Stimulated activated effector memory CD8-positive, alpha-beta T cell treated with anti-CD3 and anti-CD28 coated beads, Interleukin-12 subunit alpha, Interleukin-12 subunit beta, amount 100 ng/mL, for 72 hours (primary cell): ENCODE measurements around the gene MOCS1.
A peak's percentile ranks its signal among the peaks of the same experiment; 100 is the strongest.

Experiments
- ATAC-seq: fragments of 150-1000 bp; cut with Tn5 transposase; 2 replicates; pipeline ENCODE4 v1.10.0; 2021
- DNase-seq, 2 donors: peaks; one replicate each; pipeline ENCODE4 v3.0.0; 2021 to 2022; ENCODE audit warnings: low spot score in 2 of 2
- H3K27ac Mint-ChIP-seq: one replicate; pipeline ENCODE4 v1.8.0; 2022; ENCODE audit warnings: mild to moderate bottlenecking, mixed read lengths
- H3K36me3 Mint-ChIP-seq: one replicate; pipeline ENCODE4 v1.8.0; 2022; ENCODE audit warnings: mild to moderate bottlenecking, mixed read lengths
- H3K4me1 Mint-ChIP-seq: one replicate; pipeline ENCODE4 v1.8.0; 2022; ENCODE audit warnings: mixed read lengths
- H3K4me3 Mint-ChIP-seq: one replicate; pipeline ENCODE4 v1.8.0; 2022; ENCODE audit warnings: mild to moderate bottlenecking, mixed read lengths
- H3K9me3 Mint-ChIP-seq: one replicate; pipeline ENCODE4 v1.8.0; 2022; ENCODE audit warnings: mixed read lengths

Gene MOCS1

DNA sequence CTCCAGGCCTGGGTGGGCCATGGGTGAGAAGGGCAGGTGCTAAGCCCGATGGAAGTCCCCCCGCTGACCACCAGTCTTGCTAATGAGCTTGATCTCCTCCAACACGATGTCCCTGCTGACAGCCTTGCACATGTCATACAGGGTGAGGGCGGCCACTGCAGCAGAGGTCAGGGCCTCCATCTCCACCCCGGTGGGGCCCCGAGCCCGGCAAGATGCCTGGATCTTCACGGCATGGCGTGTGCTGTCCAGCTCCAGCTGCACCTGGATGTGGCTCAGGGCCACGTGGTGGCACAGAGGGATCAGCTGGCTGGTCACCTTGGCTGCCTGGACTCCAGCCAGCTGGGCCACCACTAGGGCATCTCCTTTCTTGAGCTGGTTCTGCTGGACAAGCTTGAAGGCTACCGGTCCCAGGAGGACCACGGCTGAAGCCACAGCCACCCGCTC is 27.9 kb downstream of the MOCS1 start:
- ATAC-seq: no peak
- DNase-seq: no peak
- H3K9me3 Mint-ChIP-seq: no peaks in the 10 kb centered on the region
- no peaks in the 10 kb centered on the region for H3K4me1 Mint-ChIP-seq
- H3K27ac Mint-ChIP-seq: no peak overlapping the region
- H3K4me3 Mint-ChIP-seq: no peak overlapping the region
- H3K36me3 Mint-ChIP-seq: no peaks in the 10 kb centered on the region

GRCh38 chr6:39905640-39905975 is 28.7 kb downstream of the MOCS1 start:
- Mint-ChIP-seq H3K9me3 (no peaks in the 10 kb centered on the region), H3K36me3 (no peaks in the 10 kb centered on the region), H3K27ac (no peak overlapping the region), H3K4me1 (no peaks in the 10 kb centered on the region), H3K4me3 (no peak overlapping the region)
- DNase-seq (no peak), ATAC-seq (no peak)

DNA sequence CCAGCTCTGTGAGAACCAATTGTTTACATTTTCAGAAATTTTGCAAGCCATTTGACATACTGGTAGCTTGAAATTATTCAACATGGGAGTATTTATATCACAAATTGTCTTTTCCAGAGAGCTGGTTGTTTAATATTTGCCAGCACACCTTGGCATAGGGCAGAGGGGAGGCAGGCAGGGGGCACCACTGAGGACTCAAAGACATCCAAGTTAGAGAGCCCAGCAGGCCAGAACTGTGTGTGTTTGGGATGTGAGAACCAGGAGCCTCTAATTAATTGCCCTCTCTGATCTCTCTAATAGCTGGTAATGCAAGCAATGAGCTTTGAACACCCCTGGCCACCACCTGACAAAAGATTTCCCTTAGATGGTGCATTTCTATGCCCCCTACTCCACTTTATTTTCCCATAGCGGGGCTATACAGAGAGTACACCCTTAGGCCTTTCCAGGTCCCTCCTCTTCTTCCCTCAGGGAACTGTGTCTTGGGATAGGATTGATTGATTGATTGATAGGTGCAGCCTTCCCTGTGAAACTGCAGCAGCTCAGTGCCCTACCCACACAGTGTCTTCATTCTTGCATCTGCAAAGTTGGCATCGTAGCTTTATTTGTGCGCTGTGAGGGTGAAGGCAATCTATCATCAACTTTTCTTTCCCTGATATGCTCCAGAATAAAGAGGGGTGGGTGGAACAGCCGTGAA is 29.2 kb downstream of the MOCS1 start:
- ATAC-seq (no peak), DNase-seq (no peak)
- Mint-ChIP-seq H3K4me1 (no peaks in the 10 kb centered on the region), H3K4me3 (no peak overlapping the region), H3K9me3 (no peaks in the 10 kb centered on the region), H3K27ac (no peak overlapping the region), H3K36me3 (no peaks in the 10 kb centered on the region)

DNA sequence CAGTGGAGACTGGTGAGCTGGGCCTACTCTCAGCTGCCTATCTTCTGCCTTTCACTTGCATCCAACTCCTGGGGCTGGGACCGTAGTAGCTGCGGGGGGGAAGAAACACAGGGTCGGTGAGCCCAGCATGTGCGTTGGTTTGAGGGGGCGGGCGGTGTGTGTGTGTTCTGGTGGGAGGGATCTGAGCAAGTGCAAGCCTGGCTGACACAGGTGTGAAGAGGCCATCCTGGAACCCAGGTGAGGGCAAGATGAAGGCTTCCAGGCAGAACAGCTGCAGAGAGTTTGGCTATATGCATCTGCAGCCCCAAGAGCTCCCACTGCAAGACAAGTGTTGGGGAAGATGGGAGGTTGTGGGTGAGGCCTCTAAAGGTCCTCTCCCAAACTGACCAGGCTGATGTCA is 30.6 kb downstream of the MOCS1 start:
- Mint-ChIP-seq H3K4me3 (no peak overlapping the region), H3K27ac (no peak overlapping the region), H3K4me1 (no peaks in the 10 kb centered on the region), H3K9me3 (no peaks in the 10 kb centered on the region), H3K36me3 (no peaks in the 10 kb centered on the region)
- no peak for ATAC-seq
- DNase-seq: no peak

DNA sequence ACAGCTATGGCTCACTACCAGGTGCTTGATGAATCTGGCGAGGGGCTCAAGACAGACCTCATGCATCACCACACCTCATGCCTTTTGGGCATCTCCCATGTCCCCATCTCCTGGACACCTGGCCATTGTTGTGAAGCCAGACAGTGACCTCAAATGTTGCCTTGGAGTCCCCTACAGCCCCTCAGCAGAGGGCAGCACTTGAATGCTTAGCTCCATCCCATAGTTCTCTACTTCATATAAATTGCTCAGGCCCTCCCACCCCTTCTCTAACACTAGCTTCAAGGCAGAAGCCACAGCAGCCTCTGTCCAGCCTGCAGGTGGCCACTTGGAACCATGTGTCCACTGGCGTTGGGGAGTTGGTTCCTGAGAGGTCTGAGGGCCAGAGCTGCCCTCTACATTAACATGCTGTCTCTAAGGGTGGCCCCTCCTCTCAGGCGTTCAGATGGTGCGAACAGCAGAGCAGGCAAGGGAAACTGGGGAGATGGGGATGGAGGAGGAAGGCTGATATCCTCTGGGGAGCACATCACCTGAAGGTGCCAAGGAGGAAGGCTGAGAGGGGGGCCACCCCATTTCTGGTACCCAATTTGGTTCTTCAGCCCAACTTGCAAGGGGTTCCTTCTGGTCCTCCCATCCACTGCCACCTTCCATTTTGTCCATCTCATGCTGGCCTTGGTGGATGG is 31.3 kb downstream of the MOCS1 start:
- no peak overlapping the region for H3K27ac Mint-ChIP-seq
- H3K36me3 Mint-ChIP-seq: no peaks in the 10 kb centered on the region
- no peaks in the 10 kb centered on the region for H3K4me1 Mint-ChIP-seq
- no peaks in the 10 kb centered on the region for H3K9me3 Mint-ChIP-seq
- ATAC-seq: no peak
- no peak overlapping the region for H3K4me3 Mint-ChIP-seq
- no peak for DNase-seq

- ATAC-seq (no peak), DNase-seq (no peak)
- no peaks in the 10 kb centered on the region for H3K9me3 Mint-ChIP-seq
- no peak overlapping the region for H3K4me3 Mint-ChIP-seq
- H3K4me1 Mint-ChIP-seq: no peaks in the 10 kb centered on the region
- no peak overlapping the region for H3K27ac Mint-ChIP-seq
- H3K36me3 Mint-ChIP-seq: no peaks in the 10 kb centered on the region
These were observed 32.1 kb downstream of the MOCS1 start for GRCh38 chr6:39902136-39902535.

DNA sequence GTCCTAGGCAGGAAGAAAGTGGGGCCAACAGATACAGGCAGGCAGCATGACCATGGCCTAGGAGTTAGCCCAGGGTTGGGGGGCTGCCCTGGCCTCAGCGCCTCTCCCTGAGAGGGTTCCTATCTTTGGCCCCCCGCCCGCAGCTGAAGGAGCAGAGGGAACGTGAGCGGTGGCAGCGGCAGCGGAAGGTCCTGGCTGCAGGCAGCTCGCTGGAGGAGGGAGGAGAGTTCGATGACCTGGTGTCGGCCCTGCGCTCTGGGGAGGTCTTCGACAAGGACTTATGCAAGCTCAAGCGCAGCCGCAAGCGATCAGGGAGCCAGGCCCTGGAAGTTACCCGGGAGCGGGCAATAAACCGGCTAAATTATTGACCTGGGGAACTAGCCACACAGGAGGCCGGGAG is 32.6 kb downstream of the MOCS1 start:
- ATAC-seq (no peak), DNase-seq (no peak)
- Mint-ChIP-seq H3K27ac (no peak overlapping the region), H3K36me3 (no peaks in the 10 kb centered on the region), H3K9me3 (no peaks in the 10 kb centered on the region), H3K4me3 (no peak overlapping the region), H3K4me1 (no peaks in the 10 kb centered on the region)

GRCh38 chr6:39901116-39901655 is 33.1 kb downstream of the MOCS1 start:
- no peak for DNase-seq
- H3K9me3 Mint-ChIP-seq: no peaks in the 10 kb centered on the region
- no peak overlapping the region for H3K27ac Mint-ChIP-seq
- no peak overlapping the region for H3K4me3 Mint-ChIP-seq
- peak; percentile 9 for ATAC-seq
- no peaks in the 10 kb centered on the region for H3K4me1 Mint-ChIP-seq
- H3K36me3 Mint-ChIP-seq: no peaks in the 10 kb centered on the region

DNA sequence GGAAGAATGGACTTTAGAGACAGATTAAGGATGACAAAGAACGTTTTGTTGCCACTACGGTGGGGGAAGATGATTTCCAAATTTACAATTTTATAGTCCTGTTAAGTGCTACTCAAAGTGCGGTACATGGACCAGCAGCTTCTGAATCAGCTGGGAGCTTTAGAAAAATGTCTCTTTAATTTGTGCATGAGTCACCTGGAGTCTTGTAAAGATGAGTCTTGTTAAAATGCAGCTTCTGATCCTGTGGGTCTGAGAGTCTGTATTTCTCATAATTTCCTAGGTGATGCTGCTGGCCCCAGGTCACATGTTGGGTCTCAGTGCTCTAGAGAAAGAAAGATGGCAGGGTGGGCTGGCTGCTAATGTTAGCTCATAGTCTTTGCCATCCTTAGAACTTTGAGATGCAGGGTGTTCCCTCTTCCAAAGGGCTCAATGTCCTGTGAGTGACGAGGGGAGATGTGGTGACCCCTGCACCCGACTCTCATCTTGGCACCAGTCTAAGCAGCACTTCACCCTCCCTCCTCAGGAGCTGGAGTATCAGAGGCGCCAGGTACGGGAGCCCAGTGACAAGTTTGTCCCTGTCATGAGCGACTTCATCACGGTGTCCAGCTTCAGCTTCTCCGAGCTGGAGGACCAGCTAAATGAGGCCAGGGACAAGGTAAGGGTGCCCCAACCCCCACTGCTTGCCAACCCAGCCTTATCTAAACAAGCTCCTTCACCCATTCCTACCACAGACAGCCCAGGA is 34.5 kb downstream of the MOCS1 start:
- Mint-ChIP-seq H3K27ac (no peak overlapping the region), H3K4me3 (no peak overlapping the region), H3K4me1 (no peaks in the 10 kb centered on the region), H3K9me3 (no peaks in the 10 kb centered on the region), H3K36me3 (no peaks in the 10 kb centered on the region)
- no peak for ATAC-seq
- no peak for DNase-seq

- ATAC-seq (no peak), DNase-seq (no peak)
- no peaks in the 10 kb centered on the region for H3K4me1 Mint-ChIP-seq
- H3K9me3 Mint-ChIP-seq: no peaks in the 10 kb centered on the region
- H3K4me3 Mint-ChIP-seq: no peak overlapping the region
- no peak overlapping the region for H3K27ac Mint-ChIP-seq
- H3K36me3 Mint-ChIP-seq: no peaks in the 10 kb centered on the region
These were observed 35.6 kb downstream of the MOCS1 start for GRCh38 chr6:39898625-39899024.

DNA sequence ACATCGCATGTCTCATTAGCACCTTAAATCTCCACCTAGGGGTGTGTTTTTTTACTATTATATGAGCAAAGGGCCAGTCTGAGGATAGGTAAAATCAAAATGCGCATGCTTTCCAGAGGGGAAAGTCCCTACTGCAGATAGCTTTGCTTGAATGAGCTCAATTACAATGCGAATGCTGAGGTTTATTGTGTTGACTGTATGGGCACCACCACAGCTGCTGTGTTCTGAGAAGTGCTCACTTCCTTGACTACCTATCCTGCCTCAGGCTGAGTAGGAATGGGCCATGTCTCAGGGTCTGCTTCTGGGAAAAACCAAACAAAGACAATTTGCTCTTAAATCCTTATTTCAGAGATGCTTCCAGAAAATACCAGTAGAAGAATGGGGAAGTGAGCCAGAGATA is 36.6 kb downstream of the MOCS1 start:
- H3K9me3 Mint-ChIP-seq: no peaks in the 10 kb centered on the region
- H3K4me1 Mint-ChIP-seq: no peaks in the 10 kb centered on the region
- H3K27ac Mint-ChIP-seq: no peak overlapping the region
- ATAC-seq (no peak), DNase-seq (no peak)
- no peak overlapping the region for H3K4me3 Mint-ChIP-seq
- H3K36me3 Mint-ChIP-seq: no peaks in the 10 kb centered on the region

GRCh38 chr6:39896701-39897100 is 37.6 kb downstream of the MOCS1 start:
- DNase-seq (no peak), ATAC-seq (no peak)
- H3K4me3 Mint-ChIP-seq: no peak overlapping the region
- H3K27ac Mint-ChIP-seq: no peak overlapping the region
- H3K9me3 Mint-ChIP-seq: no peaks in the 10 kb centered on the region
- no peaks in the 10 kb centered on the region for H3K36me3 Mint-ChIP-seq
- H3K4me1 Mint-ChIP-seq: no peaks in the 10 kb centered on the region

DNA sequence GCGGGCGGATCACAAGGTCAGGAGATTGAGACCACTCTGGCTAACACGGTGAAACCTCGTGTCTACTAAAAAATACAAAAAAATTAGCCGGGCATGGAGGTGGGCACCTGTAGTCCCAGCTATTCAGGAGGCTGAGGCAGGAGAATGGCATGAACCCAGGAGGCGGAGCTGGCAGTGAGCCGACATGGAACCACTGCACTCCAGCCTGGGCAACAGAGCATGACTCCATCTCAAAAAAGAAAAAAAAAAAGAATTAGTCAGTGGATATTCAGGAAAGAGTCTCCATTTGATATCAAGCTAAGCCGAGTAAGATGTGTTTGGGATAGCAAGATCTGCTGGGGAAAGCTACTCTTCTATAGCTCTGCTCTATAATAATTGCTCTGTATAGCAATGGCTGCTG is 41.0 kb downstream of the MOCS1 start:
- H3K9me3 Mint-ChIP-seq: no peaks in the 10 kb centered on the region
- no peak overlapping the region for H3K27ac Mint-ChIP-seq
- no peak for DNase-seq
- no peak for ATAC-seq
- H3K4me1 Mint-ChIP-seq: no peaks in the 10 kb centered on the region
- no peaks in the 10 kb centered on the region for H3K36me3 Mint-ChIP-seq
- no peak overlapping the region for H3K4me3 Mint-ChIP-seq

- no peak overlapping the region for H3K27ac Mint-ChIP-seq
- no peaks in the 10 kb centered on the region for H3K9me3 Mint-ChIP-seq
- H3K36me3 Mint-ChIP-seq: no peaks in the 10 kb centered on the region
- H3K4me1 Mint-ChIP-seq: no peaks in the 10 kb centered on the region
- no peak overlapping the region for H3K4me3 Mint-ChIP-seq
- ATAC-seq (peak; percentile 57), DNase-seq (peak in 1 of 2 donors; percentile 49)
These were observed 41.7 kb downstream of the MOCS1 start for GRCh38 chr6:39892490-39893129.

DNA sequence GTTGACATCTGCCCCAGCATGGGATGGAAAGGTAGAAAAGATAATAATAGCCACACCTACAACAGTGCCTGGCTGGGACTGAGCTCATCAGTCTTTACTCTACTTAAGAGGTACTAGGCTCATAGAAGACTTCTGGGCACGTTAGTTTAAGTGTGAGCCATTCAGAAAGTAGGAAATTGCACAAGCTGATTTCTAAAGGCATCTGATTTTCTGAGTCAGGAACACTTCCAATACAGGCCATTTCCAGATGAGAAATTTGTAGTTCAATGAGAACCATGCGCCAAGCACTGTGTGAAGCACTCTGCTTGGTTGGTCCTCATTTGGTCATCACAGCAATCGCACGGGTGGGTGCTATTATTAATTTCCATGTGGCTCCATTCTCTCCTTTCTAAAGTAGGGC is 42.3 kb downstream of the MOCS1 start:
- H3K4me3 Mint-ChIP-seq: no peak overlapping the region
- H3K36me3 Mint-ChIP-seq: no peaks in the 10 kb centered on the region
- no peaks in the 10 kb centered on the region for H3K9me3 Mint-ChIP-seq
- H3K4me1 Mint-ChIP-seq: no peaks in the 10 kb centered on the region
- H3K27ac Mint-ChIP-seq: no peak overlapping the region
- DNase-seq: no peak
- ATAC-seq: no peak
